Stimulated activated CD4-positive, alpha-beta T cell treated with anti-CD3 and anti-CD28 coated beads, Interleukin-1b, Interleukin-23, amount 100 ng/mL, for 24 hours (primary cell): ENCODE measurements around the gene DYNC1H1.
"Not testable (repeated sequence)": the region's sequence is repeated elsewhere in the genome, so short reads cannot be mapped to it uniquely, and the experiment has no call there.

ENCODE experiments used
- DNase-seq, 4 experiments: peaks; one replicate each; pipeline ENCODE4 v3.0.0-alpha.2; 2020; ENCODE audit warnings: low read depth in 4 of 4, low spot score in 1 of 4

DYNC1H1 gene

GRCh38 chr14:102058146-102058545, 93.8 kb downstream of the DYNC1H1 start:
- no peak for DNase-seq

DNA sequence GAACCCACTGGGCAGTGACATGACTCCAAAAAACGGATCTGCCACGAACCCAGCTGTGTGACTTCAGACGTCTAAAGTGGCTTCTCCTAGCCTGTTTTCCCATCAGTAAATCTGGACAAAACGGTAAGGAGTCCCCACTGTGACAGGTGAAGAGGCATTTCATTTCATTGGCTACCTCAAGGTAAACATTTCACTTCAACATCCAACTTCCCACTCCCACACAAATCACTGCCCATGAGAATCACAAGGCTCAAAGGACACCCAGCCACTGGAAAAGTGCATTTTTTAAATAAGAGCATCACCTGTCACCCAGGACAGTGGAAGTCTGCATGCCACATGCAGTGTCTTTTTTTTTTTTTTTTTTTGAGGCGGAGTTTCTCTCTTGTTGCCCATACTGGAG, 94.6 kb downstream of the DYNC1H1 start:
- DNase-seq: no peak

- DNase-seq: peak in 2 of 4 experiments; percentile 48 to 60
Measured at GRCh38 chr14:102063109-102063807, 98.9 kb downstream of the DYNC1H1 start.

DNA sequence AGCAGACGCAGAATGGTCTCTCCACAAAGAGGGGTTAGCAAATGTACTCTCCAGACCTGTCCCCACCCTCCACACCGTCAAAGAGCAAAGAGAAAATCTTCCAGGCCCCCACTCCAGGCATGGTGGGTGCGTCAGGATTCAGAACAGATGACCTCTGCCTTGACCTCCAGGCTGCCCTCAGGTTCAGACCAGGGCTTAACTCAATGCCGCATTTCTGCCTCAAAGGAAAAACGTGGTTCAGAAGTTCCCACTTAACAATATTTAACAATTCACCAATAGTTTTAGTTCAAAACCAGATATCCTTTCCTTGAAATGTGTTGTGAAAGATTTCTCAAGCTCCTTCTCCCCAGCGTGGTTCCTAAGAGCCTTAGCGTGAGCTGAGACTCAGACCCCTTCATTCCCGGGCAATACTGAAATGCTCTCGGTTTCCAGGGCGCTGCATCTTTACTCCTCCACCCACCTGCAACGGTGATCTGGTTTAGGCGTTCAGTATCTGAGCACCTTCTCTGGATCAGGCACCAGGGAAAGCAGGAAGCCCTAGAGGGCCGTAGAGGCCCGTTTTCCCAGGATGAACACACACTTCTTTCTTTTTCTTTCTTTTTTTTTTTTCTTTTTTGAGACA, 99.5 kb downstream of the DYNC1H1 start:
- DNase-seq: no peak

DNA sequence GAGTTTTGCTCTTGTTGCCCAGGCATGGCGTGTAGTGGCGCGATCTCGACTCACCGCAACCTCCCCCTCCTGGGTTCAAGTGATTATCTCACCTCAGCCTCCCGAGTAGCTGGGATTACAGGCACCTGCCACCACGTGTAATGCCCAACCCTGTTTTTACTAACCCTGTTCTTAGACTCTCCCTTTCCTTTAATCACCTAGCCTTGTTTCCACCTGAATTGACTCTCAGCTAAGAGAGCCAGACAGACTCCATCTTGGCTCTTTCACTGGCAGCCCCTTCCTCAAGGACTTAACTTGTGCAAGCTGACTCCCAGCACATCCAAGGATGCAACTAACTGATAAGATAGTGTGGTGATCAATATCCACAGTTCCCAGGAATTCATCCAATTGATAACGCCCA, 100.2 kb downstream of the DYNC1H1 start:
- DNase-seq: not testable (repeated sequence)

DNA sequence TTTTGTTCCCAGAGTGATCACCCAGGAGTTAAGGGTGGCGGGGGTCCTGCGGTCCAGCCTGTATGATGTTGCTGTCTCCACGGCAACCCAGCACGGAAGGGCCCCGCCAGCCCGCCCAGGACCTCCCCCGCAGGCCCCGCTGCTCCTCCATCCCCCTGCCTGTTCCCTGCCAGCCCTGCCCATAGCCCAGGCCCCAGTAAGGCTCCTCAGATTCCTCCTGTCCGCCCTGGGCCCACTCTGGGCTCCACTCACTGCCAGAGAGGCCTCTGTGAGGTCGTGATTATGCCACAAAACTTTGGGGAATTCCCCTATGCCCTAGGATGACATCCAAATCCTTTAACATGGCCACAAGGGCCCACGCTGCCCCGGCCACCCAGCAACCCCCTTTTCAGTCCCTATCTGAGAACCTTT, 101.7 kb downstream of the DYNC1H1 start:
- DNase-seq: no peak

DNA sequence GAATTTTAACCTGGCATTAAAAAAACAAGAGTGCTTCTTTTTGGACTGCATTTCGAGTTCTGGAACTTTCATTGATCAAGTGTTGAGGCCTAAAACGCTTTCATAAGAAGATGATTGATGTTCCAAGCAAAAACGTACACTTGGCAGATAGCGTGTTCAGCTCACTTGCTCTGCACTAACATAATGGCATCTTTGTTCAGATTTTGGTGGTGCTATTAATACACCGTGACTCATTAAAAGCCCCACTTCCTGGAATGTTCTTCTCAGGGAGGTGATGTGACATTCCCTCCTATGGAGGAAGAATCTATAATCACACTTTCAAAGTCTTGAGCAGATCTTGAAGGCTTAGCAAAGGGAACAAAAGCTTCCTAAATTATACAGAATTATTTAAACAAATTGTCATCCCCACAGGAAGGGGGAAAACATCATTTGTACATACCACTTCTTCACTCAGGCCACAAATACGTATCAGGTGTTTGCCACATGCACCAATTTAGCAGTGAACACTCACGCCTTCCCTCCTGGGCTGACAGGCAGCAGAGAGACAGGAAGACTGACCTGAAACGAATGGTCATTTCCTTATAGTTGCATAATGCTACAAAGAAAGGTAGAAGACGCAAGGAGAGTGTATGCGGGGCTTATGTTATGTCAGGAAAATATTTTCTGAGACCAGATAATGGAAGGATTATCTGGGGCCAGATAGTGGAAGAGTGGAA, 107.1 kb downstream of the DYNC1H1 start:
- no peak for DNase-seq

DNA sequence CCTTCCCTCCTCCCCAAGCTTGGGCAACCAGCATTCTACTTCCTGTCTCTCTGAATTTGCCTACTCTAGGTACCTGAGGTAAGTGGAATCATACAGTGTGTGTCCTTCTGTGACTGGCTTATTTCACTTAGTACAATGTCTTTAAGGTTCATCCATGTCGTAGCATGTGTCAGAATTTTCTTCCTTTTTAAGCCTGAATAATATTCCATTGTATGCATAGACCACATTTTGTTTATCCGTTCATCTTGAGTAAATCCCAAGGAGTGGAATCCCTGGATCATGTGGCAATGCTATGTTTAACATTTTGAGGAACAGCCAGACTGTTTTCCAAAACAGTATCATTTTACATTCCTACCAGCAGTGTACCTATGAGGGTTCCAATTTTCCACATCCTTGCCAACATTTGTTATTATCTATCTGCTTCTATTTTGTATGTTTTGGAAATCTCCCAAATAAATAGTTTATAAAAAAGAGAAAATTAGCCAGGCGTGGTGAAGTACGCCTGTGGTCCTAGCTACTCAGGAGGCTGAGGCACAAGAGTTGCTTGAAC, 110.1 kb downstream of the DYNC1H1 start:
- no peak for DNase-seq

DNA sequence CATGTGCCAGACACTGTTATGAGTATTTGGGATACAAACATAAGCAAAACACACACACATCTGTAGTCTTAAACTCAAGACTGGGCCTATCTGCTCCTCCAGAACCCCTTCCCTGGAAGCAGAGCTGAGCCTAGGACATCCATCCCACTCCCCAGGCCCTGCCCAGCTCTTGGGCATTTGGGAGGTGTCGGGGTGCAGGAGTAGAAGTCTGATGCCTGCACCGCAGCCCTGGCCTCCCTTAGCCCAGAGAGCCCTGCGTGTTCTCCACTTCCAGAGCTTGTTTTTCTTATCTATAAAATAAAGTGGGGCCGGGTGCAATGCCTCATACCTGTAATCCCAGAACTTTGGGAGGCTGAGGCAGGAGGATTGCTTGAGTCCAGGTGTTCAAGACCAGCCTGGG, 110.8 kb downstream of the DYNC1H1 start:
- no peak for DNase-seq

DNA sequence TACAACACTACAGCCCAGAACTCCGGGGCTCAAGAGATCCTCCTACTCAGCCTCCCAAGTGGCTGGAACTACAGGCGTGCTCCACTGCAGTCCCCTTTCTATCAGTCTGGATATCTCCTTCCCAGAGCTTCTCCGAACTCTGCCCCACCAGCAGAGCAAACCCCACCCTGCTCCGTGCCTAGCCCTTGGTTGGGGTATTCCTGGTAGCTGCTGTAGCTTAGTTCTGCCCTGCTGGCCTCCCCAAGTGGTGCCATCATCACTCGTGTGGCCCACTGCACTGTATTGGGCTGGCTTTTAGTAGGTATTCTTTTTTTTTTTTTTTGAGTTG, 113.0 kb downstream of the DYNC1H1 start:
- DNase-seq: no peak

GRCh38 chr14:102078361-102078791, 114.0 kb downstream of the DYNC1H1 start:
- not testable (repeated sequence) for DNase-seq

GRCh38 chr14:102078831-102079699, 114.7 kb downstream of the DYNC1H1 start:
- DNase-seq: no peak

- DNase-seq: no peak
Measured at GRCh38 chr14:102079700-102079979, 115.3 kb downstream of the DYNC1H1 start.

GRCh38 chr14:102080183-102081080, 116.1 kb downstream of the DYNC1H1 start:
- DNase-seq: no peak

DNA sequence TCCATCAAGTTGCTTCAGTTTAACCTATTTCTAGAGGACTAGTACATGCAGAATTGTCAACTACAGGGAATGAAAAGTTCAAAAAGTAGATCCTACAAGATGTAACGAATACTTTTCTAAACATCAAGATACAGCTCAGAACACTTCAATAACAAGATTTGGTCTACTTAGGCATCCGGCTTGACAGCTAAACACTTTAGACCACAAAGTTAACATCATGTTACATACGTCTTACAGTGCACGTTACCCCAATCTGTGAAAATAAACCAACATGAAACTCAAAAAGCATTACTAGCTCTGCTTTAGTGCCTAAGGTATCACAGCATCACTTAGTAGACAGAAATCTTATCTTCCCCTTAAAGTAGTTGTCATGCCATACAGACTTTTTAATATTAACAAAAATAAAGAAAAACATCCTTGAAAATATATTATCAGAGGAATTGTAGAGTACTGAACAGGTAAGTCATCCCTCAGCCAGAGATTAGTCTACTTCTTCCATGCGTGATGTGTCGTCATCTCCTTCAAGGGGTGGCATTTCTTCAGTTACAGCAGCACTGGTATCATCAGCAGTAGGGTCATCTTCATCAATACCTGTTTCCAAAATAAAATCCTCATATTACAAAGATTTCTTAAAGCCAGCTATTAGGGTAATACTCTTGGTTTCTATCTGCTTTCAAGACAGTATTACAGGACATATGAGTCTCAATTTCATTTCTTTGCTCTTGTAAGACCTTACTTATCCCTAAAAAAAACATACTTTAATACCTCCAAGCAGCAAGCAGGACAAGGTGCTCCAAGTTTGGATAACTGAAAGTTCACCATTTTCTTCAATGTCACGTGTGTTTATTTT, 117.1 kb downstream of the DYNC1H1 start:
- no peak for DNase-seq

DNA sequence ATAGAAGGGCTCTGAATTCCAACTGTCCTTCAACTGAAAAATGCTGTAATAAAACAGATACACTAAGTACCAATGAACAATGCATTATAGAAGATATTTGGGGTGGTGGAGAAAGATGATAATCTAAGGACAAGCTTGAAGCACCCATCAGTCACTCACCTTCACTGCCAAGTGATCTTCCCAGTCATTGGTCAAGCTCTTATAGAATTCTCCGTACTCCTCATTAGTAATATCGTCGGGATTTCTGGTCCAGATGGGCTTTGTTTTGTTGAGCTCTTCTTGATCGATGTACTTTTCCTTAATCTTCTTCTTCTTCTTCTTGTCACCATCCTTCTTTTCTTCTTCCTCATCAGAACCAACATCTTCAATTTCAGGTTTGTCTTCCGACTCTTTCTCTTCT, 120.1 kb downstream of the DYNC1H1 start:
- DNase-seq: not testable (repeated sequence)

- DNase-seq: no peak
Measured at GRCh38 chr14:102084931-102085330, 120.6 kb downstream of the DYNC1H1 start.

- DNase-seq: no peak
Measured at GRCh38 chr14:102085488-102085887, 121.1 kb downstream of the DYNC1H1 start.

DNA sequence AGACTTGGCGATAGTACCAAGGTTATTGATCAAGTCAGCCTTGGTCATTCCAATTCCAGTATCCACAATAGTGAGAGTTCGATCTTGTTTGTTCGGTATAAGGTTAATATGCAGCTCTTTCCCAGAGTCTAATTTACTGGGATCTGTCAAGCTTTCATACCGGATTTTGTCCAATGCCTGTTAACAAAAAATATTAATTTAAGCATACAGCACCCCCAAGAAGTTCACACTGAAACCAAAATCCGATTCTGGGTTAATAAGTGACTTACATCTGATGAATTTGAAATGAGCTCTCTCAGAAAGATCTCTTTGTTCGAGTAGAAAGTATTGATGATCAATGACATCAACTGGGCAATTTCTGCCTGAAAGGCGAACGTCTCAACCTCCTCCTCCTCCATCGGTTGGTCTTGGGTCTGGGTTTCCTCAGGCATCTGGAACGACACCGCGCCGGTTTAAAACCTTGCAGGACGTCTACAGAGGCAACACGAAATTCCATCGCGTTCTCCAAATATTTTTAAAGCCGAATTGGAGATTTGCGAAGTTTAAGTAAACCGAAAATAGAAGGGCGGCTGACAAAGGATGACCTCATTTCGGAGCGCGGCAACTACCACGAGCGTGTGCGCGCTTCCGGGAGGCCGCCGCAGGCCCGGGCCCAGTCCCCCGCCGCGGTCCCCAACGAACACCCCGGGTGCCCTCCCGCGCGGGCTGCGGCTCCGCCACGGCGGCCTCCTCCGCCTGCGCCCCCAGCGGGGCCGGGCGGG, 121.8 kb downstream of the DYNC1H1 start:
- peak in 3 of 4 experiments; percentile 22 to 33 (median 28) for DNase-seq
